CD4-positive, CD25-positive, alpha-beta regulatory T cell (primary cell): ENCODE data around the gene PRPF4. TPM values are rescaled to one million over a fixed set of nuclear protein-coding genes. Genes with fewer than 3 reads are reported as not detected.

ENCODE experiments used
- ATAC-seq, 2 donors: fragments of 150-1000 bp; cut with Tn5 transposase; one replicate each; pipeline ENCODE4 v1.10.0; 2021; ENCODE audit warnings: low read depth in 2 of 2, moderate number of reproducible peaks in 2 of 2, moderate library complexity in 1 of 2
- DNase-seq, 3 donors: peaks; one replicate each; pipeline versions ENCODE4 v3.0.0 to v3.0.0-alpha.2; 2012 to 2022; ENCODE audit warnings: mixed read lengths in 1 of 3
- H3K27ac ChIP-seq: one replicate; pipeline ENCODE4 v1.7.0; 2013; ENCODE audit warnings: mild to moderate bottlenecking, low read length; ENCODE audit not compliant: insufficient read depth, poor library complexity, severe bottlenecking
- H3K27me3 ChIP-seq: one replicate; pipeline ENCODE4 v1.7.0; 2013; ENCODE audit warnings: low read length; ENCODE audit not compliant: control insufficient read depth, insufficient read depth
- H3K36me3 ChIP-seq: one replicate; pipeline ENCODE4 v1.7.0; 2013; ENCODE audit warnings: mild to moderate bottlenecking, low read length, moderate library complexity; ENCODE audit not compliant: control insufficient read depth, insufficient read depth
- H3K4me1 ChIP-seq: 2 replicates; pipeline ENCODE4 v1.7.0; 2013; ENCODE audit warnings: mild to moderate bottlenecking, low read length; ENCODE audit not compliant: insufficient read depth, control insufficient read depth, poor library complexity, severe bottlenecking
- H3K4me3 ChIP-seq: one replicate; pipeline ENCODE4 v1.7.0; 2013; ENCODE audit warnings: low read depth, mild to moderate bottlenecking, low read length, moderate library complexity
- H3K9me3 ChIP-seq, 2 experiments: 1 replicate in 1 of 2; 2 replicates in 1 of 2; pipeline ENCODE4 v1.7.0; 2013; ENCODE audit warnings: low read length in 2 of 2, mild to moderate bottlenecking in 1 of 2, moderate library complexity in 1 of 2; ENCODE audit not compliant: control insufficient read depth in 2 of 2
- H3K27ac Mint-ChIP-seq, 3 donors: one replicate each; pipeline ENCODE4 v1.8.0; 2020 to 2022; ENCODE audit warnings: mild to moderate bottlenecking in 3 of 3, mixed read lengths in 3 of 3, moderate library complexity in 2 of 3
- H3K27me3 Mint-ChIP-seq: one replicate; pipeline ENCODE4 v1.8.0; 2022; ENCODE audit warnings: mild to moderate bottlenecking, mixed read lengths
- H3K36me3 Mint-ChIP-seq: one replicate; pipeline ENCODE4 v1.8.0; 2020; ENCODE audit warnings: mixed read lengths
- H3K4me1 Mint-ChIP-seq, 4 donors: one replicate each; pipeline ENCODE4 v1.8.0; 2020 to 2022; ENCODE audit warnings: mixed read lengths in 4 of 4, mild to moderate bottlenecking in 1 of 4
- H3K4me3 Mint-ChIP-seq, 4 donors: one replicate each; pipeline ENCODE4 v1.8.0; 2020 to 2022; ENCODE audit warnings: mild to moderate bottlenecking in 4 of 4, mixed read lengths in 4 of 4, moderate library complexity in 3 of 4
- H3K9me3 Mint-ChIP-seq, 7 donors: one replicate each; pipeline ENCODE4 v1.8.0; 2020 to 2022; ENCODE audit warnings: mixed read lengths in 7 of 7, mild to moderate bottlenecking in 3 of 7, moderate library complexity in 2 of 7
- polyA plus RNA-seq, 4 donors: library from polyadenylated mRNA; unstranded; fragments of 300-500 nt; fragmentation: Illumina TruSeq; gene quantifications; one replicate each; pipeline ENCODE4 v1.2.3, GENCODE V29; 2021
- total RNA-seq: library from RNA; stranded (reverse); gene quantifications from one replicate; pipeline ENCODE4 v1.2.3, GENCODE V29; 2022

The PRPF4 gene
- total and polyA plus RNA-seq, 5 donors from 2014 or later, result 18.4 to 25.7 (median 22.9) TPM

GRCh38 chr9:113302792-113303418, 27.4 kb downstream of the PRPF4 start, which contains the start of gene RNF183:
Gene RNF183 (minus strand): TSS chr9:113303376. CDS start chr9:113298184, 5,192 bp downstream.
- no peak for DNase-seq
- H3K4me3 Mint-ChIP-seq, result no peak within 1 kb of the TSS
- Histone ChIP-seq H3K27me3 (no peaks in the 10 kb centered on the region), H3K4me1 (no peaks in the 10 kb centered on the region), H3K4me3 (no peak within 1 kb of the TSS), H3K27ac (no peak within 1 kb of the TSS), H3K36me3 (no peaks in the 10 kb centered on the region), H3K9me3 (no peaks in the 10 kb centered on the region)
- no peak for ATAC-seq
- peak within 1 kb of the TSS in 2 of 3 donors; percentile 60 to 69 for H3K27ac Mint-ChIP-seq
- no peaks in the 10 kb centered on the region for H3K9me3 Mint-ChIP-seq
- H3K27me3 Mint-ChIP-seq, result no peaks in the 10 kb centered on the region
- H3K36me3 Mint-ChIP-seq, result no peaks in the 10 kb centered on the region
- H3K4me1 Mint-ChIP-seq, result peaks cover 0 to 3% (median 0%) of the 10 kb centered on the region in 4 donors

- DNase-seq, result no peak
- no peaks in the 10 kb centered on the region for H3K4me1 ChIP-seq
- Mint-ChIP-seq H3K4me3 (no peak overlapping the region), H3K36me3 (no peaks in the 10 kb centered on the region), H3K4me1 (no peaks in the 10 kb centered on the region), H3K27me3 (peaks cover 5% of the 10 kb centered on the region), H3K9me3 (no peaks in the 10 kb centered on the region), H3K27ac (no peak overlapping the region)
- no peaks in the 10 kb centered on the region for H3K36me3 ChIP-seq
- ATAC-seq, result no peak
- H3K9me3 ChIP-seq, result no peaks in the 10 kb centered on the region
- H3K4me3 ChIP-seq, result no peak overlapping the region
- H3K27ac ChIP-seq, result no peak overlapping the region
- no peaks in the 10 kb centered on the region for H3K27me3 ChIP-seq
Measured at GRCh38 chr9:113306566-113306965, 31.1 kb downstream of the PRPF4 start.

- no peak overlapping the region for H3K27ac ChIP-seq
- no peak overlapping the region for H3K4me3 ChIP-seq
- ATAC-seq (no peak), DNase-seq (no peak)
- no peaks in the 10 kb centered on the region for H3K4me1 Mint-ChIP-seq
- peaks cover 5% of the 10 kb centered on the region for H3K27me3 Mint-ChIP-seq
- H3K4me1 ChIP-seq, result no peaks in the 10 kb centered on the region
- H3K9me3 ChIP-seq, result no peaks in the 10 kb centered on the region
- H3K36me3 Mint-ChIP-seq, result no peaks in the 10 kb centered on the region
- H3K4me3 Mint-ChIP-seq, result no peak overlapping the region
- H3K9me3 Mint-ChIP-seq, result no peaks in the 10 kb centered on the region
- no peaks in the 10 kb centered on the region for H3K36me3 ChIP-seq
- no peak overlapping the region for H3K27ac Mint-ChIP-seq
- no peaks in the 10 kb centered on the region for H3K27me3 ChIP-seq
Measured at GRCh38 chr9:113307396-113307975, 32.0 kb downstream of the PRPF4 start.

- H3K27ac Mint-ChIP-seq, result no peak overlapping the region
- H3K4me3 ChIP-seq, result no peak overlapping the region
- no peaks in the 10 kb centered on the region for H3K36me3 Mint-ChIP-seq
- H3K27ac ChIP-seq, result no peak overlapping the region
- no peaks in the 10 kb centered on the region for H3K27me3 ChIP-seq
- no peaks in the 10 kb centered on the region for H3K9me3 ChIP-seq
- H3K4me1 ChIP-seq, result no peaks in the 10 kb centered on the region
- peaks cover 5% of the 10 kb centered on the region for H3K27me3 Mint-ChIP-seq
- H3K4me3 Mint-ChIP-seq, result no peak overlapping the region
- peak in 2 of 3 donors; percentile 29 to 63 for DNase-seq
- H3K9me3 Mint-ChIP-seq, result no peaks in the 10 kb centered on the region
- no peaks in the 10 kb centered on the region for H3K36me3 ChIP-seq
- ATAC-seq, result peak in 1 of 2 donors; percentile 37
- H3K4me1 Mint-ChIP-seq, result no peaks in the 10 kb centered on the region
Measured at GRCh38 chr9:113309204-113309813, 33.9 kb downstream of the PRPF4 start.

- peaks cover 5% of the 10 kb centered on the region for H3K27me3 Mint-ChIP-seq
- ATAC-seq (no peak), DNase-seq (no peak)
- Histone ChIP-seq H3K4me3 (no peak overlapping the region), H3K27ac (no peak overlapping the region), H3K4me1 (no peaks in the 10 kb centered on the region), H3K27me3 (no peaks in the 10 kb centered on the region), H3K9me3 (no peaks in the 10 kb centered on the region), H3K36me3 (no peaks in the 10 kb centered on the region)
- no peak overlapping the region for H3K4me3 Mint-ChIP-seq
- no peaks in the 10 kb centered on the region for H3K9me3 Mint-ChIP-seq
- no peak overlapping the region for H3K27ac Mint-ChIP-seq
- H3K36me3 Mint-ChIP-seq, result no peaks in the 10 kb centered on the region
- no peaks in the 10 kb centered on the region for H3K4me1 Mint-ChIP-seq
Measured at GRCh38 chr9:113310538-113310937, 35.1 kb downstream of the PRPF4 start.

- no peak overlapping the region for H3K27ac ChIP-seq
Measured at GRCh38 chr9:113311961-113312360, 36.5 kb downstream of the PRPF4 start.

GRCh38 chr9:113313261-113313660, 37.8 kb downstream of the PRPF4 start:
- Mint-ChIP-seq H3K4me3 (no peak overlapping the region), H3K9me3 (peaks cover 0 to 2% (median 0%) of the 10 kb centered on the region in 7 donors), H3K36me3 (no peaks in the 10 kb centered on the region), H3K27ac (no peak overlapping the region), H3K27me3 (peaks cover 5% of the 10 kb centered on the region), H3K4me1 (no peaks in the 10 kb centered on the region)
- DNase-seq (no peak), ATAC-seq (no peak)
- Histone ChIP-seq H3K36me3 (no peaks in the 10 kb centered on the region), H3K27ac (no peak overlapping the region), H3K27me3 (no peaks in the 10 kb centered on the region), H3K9me3 (no peaks in the 10 kb centered on the region), H3K4me1 (no peaks in the 10 kb centered on the region), H3K4me3 (no peak overlapping the region)

More at GRCh38 chr9:113311961-113312360, 36.5 kb downstream of the PRPF4 start:
- no peaks in the 10 kb centered on the region for H3K36me3 Mint-ChIP-seq
- no peak overlapping the region for H3K4me3 ChIP-seq
- H3K9me3 ChIP-seq, result no peaks in the 10 kb centered on the region
- H3K27me3 ChIP-seq, result no peaks in the 10 kb centered on the region
- DNase-seq, result no peak
- peaks cover 5% of the 10 kb centered on the region for H3K27me3 Mint-ChIP-seq
- no peak overlapping the region for H3K27ac Mint-ChIP-seq
- no peak overlapping the region for H3K4me3 Mint-ChIP-seq
- no peaks in the 10 kb centered on the region for H3K4me1 ChIP-seq
- no peaks in the 10 kb centered on the region for H3K36me3 ChIP-seq
- no peaks in the 10 kb centered on the region for H3K9me3 Mint-ChIP-seq
- no peaks in the 10 kb centered on the region for H3K4me1 Mint-ChIP-seq
- ATAC-seq, result no peak
